ENCODE data around the gene PCSK9.
A peak's percentile ranks its signal among the peaks of the same experiment; 100 is the strongest.
"Not testable (repeated sequence)": the region's sequence is repeated elsewhere in the genome, so short reads cannot be mapped to it uniquely, and the experiment has no call there.

The PCSK9 gene

DNA sequence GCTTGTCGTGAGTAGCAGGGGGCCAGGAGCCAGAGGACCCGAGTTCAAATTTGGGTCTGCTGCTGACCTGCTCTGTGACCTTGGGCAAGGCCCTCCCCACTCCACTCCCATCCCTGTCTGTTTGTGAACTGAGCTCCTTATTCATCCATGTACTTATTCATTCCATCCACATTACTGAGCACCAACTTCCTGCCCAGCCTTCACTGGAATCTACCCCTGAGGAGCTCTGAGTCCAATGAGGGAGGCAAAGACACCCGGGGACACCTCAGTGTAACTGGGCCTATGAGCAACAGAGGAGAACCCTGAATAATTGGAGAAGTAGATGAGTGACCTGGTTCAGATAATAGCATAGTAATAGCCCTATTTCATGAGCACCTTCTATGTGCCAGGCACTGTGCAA is 31.7 kb upstream of the PCSK9 start:
- DNase-seq (ENCODE audit: low read depth in 1 of 2, low spot score in 1 of 2) = no peak

DNA sequence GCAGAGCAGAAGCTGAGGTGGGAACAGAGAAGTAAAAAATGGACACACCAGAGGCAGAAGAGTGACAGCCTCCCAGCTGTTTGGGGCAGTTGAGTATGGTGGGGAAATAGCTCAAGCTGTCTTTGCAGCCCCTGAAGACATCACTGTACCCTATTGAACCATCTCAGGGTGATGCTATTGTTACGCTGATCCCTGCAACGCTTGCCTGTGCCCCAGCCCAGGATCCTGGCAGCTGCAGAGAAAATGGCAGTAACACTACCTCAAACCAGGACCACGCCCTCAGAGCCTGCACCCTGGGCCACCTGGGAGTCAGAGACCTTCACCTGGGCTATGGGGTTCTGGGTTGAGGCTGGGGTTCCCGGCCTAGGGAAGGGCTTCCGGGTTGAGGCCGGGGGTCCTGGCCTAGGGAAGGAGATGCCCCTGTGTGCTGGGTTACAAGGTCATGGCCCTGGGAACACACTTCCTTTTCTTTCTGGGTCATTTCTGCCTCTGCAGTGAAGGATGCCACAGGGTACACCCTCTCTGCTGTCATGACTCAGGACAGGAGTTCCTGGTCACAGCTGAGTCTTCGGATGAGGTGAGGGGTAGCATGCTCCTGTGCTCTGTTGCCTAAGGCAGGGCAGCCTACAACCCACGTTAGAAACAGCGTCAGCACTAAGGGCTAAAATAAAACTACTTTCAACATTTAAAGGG is 29.0 kb upstream of the PCSK9 start:
- no peak for DNase-seq (ENCODE audit: low read depth in 1 of 2, low spot score in 1 of 2)

DNA sequence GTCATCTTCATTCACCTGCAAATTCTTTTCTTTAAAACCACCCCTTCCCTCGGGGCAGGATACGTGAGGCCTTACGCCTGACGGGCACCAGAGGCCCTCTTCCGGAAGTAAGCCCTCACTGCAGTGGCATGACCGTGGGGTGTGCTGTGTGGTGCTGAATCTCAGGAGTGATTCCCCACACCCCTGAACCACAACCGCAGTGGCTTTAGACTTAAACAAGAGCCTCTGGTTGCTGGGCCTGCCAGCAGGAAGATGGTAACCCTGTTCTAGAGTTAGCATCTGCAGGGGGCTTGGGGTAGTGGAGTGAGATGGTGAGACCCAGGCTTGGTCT is 28.5 kb upstream of the PCSK9 start:
- DNase-seq (ENCODE audit: low read depth in 1 of 2, low spot score in 1 of 2) = no peak

DNA sequence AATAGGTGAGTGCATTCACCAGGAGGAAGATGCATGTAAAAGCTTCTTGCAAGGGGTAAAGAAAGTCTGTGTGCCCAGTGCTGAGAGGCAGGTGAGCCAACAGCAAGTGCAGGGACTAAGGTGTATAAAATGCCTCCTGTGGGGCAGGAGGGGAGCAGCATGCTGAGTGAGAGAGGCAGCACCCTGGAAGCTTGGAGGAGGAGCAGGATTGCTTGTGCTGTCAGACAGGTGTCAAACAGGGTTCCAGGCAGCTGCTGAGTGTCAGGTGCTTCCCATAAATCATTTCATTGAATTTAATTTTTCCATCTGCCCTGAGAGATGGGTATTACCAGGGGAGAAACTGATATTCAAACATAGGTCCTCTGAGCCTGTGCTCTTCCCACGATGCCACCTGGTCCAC is 26.7 kb upstream of the PCSK9 start:
- no peak for DNase-seq (ENCODE audit: low read depth in 1 of 2, low spot score in 1 of 2)

DNA sequence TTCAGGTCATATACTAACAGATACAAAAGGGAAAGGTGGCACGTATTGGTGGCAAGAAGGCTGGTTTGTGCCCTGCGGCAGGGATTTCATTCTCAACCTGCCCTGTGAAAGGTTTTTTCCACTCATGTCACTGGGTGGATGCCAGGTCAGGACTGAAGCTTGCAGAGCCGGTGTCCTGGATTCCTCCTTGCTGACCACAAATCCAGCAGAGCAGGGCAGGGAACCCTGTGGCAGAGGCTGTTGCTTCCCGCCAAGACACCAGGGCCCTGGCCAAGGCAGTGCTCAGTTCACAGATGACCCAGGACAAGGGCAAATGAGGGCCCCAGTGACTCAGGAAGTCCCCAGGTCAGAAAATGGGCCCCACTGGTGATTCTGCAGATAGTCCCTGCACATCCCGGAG is 24.2 kb upstream of the PCSK9 start:
- DNase-seq (ENCODE audit: low read depth in 1 of 2, low spot score in 1 of 2) = no peak

DNA sequence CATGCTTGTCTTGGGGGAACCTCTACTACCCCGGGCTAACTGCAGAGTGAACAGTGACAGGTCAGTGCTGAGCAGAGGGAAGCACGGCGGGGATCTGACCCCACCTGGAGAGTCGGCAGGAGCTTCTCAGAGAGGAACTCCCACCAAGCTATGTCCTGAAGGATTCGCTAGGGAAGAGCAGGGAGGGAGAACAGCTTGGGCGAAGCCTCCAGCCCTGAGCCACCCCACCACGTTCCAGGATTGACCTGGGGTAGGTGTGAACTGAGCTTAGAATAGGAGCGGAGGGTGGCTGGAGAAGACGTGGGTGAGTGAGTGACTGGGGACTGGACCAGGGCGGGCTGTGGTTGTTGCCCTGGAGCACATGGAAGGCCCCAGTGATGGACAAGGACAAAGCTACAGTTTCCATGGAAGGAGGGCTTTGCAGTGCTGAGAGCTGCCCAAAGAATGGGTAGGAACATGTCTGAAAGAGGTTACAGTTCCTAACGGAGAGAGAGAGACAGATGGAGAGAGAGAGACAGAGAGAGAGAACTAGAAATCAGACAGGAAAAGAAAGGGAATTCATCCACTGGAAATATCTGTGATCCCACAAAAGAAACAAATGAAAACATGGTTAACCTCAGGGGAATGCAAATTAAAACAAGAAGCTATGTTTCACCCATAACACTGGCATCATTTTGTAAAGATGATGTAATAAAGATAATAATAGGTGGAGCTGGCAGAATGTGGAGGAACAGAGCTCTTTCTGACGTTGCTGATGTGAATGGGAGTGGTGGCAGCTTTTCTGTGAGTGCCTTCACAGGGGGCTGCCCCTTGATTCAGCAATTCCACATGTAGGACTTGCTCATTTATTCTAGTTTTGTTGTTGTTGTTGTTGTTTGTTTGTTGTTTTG is 23.4 kb upstream of the PCSK9 start:
- no peak for DNase-seq (ENCODE audit: low read depth in 1 of 2, low spot score in 1 of 2)

DNA sequence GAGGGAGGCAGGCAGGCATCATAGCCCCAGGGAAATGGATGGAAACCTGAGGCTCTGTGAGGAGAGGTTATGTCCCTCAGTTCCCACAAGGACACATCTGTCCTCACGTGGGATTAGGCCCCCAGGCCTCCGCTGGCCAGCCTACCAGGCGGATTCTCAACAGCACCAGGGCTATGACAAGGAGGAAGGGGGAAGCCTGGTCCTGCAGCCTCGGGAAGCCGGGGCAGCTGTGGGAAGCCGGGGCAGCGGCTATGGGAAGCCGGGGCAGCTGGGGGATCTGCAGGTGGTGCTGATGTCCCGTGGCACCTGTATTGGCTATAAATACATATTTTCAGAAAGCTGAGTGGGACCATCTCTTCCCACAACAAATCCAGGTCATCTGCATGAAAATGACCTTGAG is 21.0 kb upstream of the PCSK9 start:
- DNase-seq (ENCODE audit: low read depth in 1 of 2, low spot score in 1 of 2) = no peak

DNA sequence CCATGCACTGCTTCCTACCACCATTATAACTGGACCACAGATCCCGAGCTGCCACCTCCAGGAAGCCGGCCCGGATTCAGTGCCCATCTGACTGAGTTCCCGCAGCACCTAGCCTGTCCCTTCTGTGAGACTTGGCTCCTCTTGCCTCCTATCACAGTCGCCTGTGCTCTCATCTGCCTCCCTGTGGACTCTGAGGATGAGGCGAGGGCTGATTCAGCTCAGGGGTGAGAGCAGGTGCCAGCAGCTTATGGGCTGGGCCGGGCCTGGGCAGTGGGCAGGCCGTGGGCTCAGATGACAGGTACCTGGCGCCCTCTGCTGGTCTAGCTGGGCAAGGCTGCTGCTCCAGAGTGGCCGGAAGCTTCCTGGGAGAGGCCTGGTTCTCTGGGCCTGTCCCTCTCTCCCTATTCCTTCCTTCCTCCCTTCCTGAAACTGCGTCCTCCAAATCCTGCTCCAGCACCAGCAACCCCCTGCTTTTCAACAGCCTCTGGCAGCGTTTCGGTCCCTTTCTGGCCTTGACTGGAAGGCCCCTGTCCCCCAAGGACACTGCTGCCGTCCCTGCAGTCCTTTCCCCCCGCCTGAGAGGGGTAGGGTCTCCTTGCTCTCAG is 17.3 kb upstream of the PCSK9 start:
- DNase-seq (ENCODE audit: low read depth in 1 of 2, low spot score in 1 of 2) = peak; percentile 37 to 39

DNA sequence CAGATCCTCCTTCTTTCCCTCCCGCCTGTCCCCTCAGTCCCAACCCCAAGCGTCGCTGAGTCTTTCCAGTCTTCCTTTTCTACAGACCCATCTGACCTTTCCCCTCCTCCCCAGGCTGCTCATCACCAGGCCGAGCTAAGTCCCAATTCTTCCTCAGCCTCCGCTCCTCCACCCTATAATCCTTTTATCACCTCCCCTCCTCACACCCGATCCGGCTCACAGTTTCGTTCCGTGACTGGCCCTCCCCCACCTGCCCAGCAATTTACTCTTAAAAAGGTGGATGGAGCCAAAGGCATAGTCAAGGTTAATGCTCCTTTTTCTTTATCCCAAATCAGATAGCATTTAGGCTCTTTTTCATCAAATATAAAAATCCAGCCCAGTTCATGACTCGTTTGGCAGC is 15.2 kb upstream of the PCSK9 start:
- DNase-seq (ENCODE audit: low read depth in 1 of 2, low spot score in 1 of 2) = not testable (repeated sequence)

DNA sequence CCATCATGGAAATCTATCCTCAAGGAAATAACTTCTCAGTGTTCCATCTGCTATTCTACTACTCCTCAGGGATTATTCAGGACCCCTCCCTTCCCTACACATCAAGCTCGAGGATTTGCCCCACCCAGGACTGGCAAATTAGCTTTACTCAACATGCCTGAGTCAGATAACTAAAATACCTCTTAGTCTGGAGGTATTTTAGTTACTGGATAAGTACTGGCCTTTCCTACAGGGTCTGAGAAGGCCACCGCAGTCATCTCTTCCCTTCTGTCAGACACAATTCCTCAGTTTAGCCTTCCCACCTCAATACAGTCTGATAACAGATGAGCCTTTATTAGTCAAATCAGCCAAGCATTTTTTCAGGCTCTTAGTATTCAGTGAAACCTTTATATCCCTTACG is 12.7 kb upstream of the PCSK9 start:
- not testable (repeated sequence) for DNase-seq (ENCODE audit: low read depth in 1 of 2, low spot score in 1 of 2)

DNA sequence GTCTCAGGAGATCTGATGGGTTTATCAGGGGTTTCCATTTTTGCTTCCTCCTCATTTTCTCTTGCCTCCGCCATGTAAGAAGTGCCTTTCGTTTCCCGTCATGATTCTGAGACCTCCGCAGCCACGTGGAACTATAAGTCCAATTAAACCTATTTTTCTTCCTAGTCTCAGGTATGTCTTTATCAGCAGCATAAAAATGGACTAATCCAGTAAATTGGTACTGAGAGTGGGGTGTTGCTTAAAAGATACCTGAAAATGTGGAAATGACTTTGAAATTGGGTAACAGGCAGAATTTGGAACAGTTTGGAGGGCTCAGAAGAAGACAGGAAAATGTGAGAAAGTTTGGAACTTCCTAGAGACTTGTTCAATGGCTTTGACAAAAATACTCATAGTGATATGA is 8.2 kb upstream of the PCSK9 start:
- DNase-seq (ENCODE audit: low read depth in 1 of 2, low spot score in 1 of 2) = not testable (repeated sequence)

DNA sequence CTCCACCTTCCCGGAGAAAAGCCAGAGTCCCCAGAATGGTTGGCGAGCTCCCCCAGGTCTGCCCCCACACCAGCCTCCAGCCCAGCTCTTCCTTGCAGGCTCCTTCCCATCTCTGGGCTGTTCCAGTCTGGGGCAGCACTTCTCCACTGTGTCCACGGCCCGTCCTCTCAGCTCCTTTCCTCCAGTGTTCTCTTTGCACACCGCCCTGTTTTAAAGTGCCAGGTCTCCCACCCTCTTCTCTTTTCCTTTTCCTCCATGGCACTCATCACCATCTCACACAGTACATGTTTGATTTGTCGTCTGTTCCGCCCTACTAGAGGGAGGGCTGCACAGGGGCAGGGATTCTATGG is 6.1 kb upstream of the PCSK9 start:
- no peak for DNase-seq (ENCODE audit: low read depth in 1 of 2, low spot score in 1 of 2)

DNA sequence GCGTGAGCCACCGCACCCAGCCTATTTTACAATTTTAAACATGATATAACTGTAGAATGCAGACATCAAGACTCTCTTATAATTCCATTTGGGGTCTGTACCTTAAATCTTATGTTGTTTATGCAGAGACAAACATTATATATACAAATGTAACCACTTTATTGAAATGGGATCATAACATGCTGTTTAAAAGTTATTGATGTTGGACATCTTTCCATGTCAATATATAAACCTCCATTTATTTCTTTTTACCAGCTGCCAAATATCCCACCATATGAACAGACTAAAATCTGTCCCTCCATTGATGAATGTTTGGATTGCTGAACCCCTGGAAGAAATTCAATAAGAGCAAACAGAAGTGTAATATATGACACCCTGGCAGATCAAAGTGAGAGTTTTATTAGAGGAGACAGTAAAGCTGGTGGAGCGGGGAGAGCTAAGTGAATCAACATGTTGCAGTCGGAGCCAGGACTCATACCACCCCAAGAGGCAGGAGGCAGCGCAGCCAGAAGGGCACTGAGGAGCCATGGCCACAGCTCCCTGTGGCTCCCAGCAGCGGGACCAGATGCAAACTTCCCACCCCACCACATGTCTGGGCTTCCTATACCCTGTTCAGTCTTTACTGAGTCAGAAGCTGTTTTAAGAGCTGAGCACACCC is 4.7 kb upstream of the PCSK9 start:
- no peak for DNase-seq (ENCODE audit: low read depth in 1 of 2, low spot score in 1 of 2)

DNA sequence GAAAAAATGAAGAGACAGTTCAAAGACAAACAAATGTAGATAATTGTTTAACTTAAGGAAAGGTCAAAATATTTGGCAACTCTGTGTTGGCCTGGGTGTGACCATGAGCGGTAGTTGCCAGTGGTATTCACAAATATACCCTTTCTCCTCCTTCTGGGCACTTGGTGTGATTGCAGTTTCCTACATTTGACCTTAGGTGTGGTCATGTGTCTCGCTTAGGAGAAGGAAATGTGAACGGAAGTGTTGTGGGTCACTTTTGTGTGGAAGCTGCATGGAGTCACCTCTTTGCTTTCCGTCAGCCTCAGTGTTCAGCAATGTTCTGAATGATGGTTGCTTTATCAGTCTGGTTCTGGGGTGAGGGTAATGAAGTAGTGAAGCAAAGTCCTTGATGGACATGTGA is 3.4 kb upstream of the PCSK9 start:
- DNase-seq (ENCODE audit: low read depth in 1 of 2, low spot score in 1 of 2) = no peak

DNA sequence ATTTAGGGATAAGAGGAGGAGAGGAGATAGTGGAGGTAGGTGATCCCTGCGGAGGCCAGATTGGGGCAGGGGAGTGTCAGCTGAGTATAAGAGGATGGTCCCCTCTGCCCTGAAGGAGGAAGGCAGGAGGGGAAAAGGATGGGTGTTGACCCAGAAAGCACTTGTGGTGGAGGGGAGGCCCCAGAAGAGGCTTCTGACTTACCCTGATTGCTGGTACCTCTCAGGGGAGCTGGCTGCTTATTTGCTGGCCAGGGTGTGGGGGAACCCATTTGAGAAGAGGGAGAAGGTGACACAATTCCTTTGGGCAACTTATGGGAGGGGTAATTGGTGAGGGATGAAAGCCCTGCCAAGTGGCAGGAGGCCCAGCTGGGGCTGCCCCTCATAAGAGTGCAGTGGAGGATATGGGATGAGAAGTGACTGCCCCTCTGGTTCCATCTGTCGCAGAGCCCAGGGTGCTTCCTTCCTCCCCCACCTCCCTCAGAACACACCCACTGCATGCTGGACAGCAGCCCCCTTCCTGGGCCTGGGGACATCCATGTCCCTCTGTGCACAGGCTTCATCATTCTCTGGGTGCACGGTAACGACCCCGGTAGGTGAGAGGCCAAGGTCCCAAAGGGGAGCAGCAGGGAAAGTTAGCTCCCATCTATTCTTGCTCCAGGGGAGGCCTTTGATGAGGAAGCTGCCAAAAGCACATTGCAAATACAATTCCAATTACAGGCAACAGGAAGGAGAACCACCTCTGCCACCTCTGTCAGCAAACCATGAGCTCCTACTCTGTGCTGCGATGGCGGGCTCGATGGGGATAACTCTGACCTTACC is 1.4 kb upstream of the PCSK9 start:
- DNase-seq (ENCODE audit: low read depth in 1 of 2, low spot score in 1 of 2) = no peak

DNA sequence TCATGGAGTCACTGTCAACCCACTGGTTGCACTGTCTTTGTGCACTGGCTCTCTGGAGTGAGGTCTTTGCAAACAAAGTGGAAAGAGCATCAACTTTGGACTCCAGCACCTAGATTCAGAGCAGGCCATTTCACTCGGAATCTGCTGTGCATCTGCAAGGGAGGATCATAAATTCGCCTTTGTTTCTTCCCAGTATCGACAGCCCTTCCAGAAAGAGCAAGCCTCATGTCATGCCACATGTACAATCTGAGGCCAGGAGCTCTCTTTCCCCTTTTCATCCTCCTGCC is 853 bp upstream of the PCSK9 start:
- no peak for DNase-seq (ENCODE audit: low read depth in 1 of 2, low spot score in 1 of 2)

DNA sequence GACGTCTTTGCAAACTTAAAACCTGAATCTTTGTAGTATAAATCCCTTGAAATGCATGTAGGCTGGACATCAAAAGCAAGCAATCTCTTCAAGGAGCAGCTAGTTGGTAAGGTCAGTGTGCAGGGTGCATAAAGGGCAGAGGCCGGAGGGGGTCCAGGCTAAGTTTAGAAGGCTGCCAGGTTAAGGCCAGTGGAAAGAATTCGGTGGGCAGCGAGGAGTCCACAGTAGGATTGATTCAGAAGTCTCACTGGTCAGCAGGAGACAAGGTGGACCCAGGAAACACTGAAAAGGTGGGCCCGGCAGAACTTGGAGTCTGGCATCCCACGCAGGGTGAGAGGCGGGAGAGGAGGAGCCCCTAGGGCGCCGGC is 390 bp upstream of the PCSK9 start:
- no peak for DNase-seq (ENCODE audit: low read depth in 1 of 2, low spot score in 1 of 2)

DNA sequence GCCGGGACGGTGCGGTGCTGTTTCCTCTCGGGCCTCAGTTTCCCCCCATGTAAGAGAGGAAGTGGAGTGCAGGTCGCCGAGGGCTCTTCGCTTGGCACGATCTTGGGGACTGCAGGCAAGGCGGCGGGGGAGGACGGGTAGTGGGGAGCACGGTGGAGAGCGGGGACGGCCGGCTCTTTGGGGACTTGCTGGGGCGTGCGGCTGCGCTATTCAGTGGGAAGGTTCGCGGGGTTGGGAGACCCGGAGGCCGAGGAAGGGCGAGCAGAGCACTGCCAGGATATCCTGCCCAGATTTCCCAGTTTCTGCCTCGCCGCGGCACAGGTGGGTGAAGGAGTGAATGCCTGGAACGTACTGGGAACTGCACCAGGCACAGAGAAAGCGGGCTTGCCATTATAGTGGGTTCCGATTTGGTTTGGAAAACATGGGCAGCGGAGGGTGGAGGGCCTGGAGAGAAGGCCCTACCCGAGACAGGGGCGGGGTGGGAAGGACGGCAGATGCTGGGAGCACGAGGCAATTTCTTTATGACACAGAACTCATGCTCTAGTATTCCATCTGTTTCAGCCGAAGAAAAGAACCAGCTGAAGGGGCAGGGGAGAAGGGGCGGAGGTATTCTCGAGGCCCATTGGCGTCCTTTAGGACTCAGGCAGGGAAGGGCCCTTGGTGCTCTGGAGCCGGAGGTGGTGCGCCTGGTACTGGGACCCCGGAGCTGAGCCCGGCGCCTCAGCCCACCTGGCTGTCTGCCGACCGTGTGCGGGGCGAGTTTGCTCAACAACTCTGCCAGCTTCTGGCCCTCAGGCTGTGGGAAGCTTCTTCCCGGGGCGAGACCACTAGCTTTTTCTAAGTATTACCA is 960 bp downstream of the PCSK9 start:
- no peak for DNase-seq (ENCODE audit: low read depth in 1 of 2, low spot score in 1 of 2)

DNA sequence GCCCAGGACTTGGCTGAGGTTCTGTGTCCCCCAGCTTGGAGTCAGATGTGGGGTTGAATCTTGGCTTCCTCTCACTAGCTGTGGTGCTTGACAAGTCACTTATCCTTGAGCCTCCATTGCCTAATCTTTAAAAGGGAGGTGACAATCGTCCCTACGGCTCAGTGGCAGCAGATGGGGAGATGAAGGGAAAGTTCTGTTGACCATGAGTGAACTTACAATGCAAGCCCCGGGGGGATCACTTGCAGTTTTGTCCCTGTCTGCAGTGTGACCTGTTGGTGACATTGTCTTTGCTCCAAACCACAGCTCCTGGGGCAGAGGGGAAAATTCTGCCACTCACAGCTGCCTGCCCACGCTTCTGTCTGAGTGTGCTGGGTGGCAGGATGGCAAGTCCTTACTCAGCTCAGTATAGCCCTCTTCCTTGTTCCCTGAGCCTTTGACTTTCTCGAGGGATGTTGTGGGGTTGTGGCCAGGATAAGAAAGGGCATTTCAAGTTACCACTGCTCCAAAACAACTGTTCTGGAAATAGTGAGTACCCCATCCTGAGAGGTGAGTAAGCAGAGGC is 1.7 kb downstream of the PCSK9 start:
- no peak for DNase-seq (ENCODE audit: low read depth in 1 of 2, low spot score in 1 of 2)

DNA sequence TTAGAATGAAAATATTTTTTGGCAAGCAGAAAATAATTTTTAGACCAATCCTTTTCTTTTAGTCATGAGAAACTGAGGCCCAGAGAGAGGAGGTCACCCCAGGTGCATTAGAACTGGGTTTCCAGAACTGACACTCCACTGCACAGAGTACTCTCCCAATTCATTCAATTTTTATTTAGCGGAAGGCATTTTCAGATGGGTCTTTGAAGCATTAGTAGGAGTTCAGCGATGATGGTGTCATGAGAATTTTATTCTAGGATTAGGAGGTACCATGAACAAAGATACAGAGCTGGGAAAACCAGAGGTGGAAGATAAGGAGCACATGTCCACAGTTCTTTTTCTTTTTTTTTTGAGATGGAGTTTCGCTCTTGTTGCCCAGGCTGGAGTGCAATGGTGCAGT is 2.3 kb downstream of the PCSK9 start:
- DNase-seq (ENCODE audit: low read depth in 1 of 2, low spot score in 1 of 2) = no peak
